ENCODE measurements around the gene MAPK13. TPM values are rescaled to one million over a fixed set of nuclear protein-coding genes. Genes with fewer than 3 reads are reported as not detected.
"Not testable (repeated sequence)": the region's sequence is repeated elsewhere in the genome, so short reads cannot be mapped to it uniquely, and the experiment has no call there.

The MAPK13 gene
- total RNA-seq, 8 experiments from 2014 or later: 0.42 to 6.8 (median 0.90) TPM

DNA sequence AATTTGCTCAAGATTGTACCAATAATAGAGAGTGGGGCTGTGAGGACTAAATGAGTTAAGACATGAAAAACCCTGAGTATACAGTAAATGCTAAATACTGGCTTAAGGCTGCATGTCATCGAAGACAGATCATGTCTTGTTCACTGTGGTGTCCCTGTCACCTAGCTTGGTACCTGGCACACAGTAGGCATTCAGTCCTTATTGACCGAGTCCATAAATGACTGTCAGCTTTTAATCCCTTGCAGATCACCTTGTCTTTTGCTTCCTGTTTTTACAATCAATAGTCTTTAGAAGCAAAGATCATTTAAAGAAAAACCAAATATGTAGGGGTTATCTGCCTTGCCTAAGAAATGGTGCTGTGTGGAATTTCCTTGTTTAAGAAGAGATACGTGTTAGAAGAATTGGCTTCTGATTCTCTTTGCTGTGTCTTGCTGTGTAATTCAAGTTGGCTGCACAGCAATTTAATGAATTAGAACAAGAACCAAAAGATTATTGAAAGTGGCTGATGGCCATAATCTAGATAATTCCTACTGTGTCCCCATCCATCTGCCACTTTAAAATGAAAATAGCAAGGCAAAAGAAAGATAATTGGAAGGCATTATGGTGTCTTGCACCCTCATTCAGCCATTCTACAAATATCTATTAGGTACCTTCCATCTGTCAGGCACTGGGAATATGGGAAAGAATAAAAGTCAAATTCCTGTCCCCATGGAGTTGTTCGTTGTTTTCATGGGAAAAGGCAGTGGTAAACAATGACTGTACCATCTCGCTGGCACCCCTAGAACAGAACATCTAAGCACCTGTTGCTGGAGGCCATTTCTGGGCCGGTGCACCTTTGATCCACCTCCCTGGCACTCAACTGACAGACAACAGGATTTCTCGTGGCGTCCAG lies 12.4 kb upstream of the MAPK13 start:
- Histone ChIP-seq H3K4me1 (replicated peaks in 1 of 2) (peaks cover 4% of the 10 kb centered on the region in 2 donors), H3K4me3 (no peak overlapping the region), H3K27ac (no peak overlapping the region)
- in situ Hi-C loops (cut with MboI; ENCODE audit: low pct_unique_long_range_greater_than_20kb in 2 of 9, low sequenced_read_pairs in 9 of 9, unreplicated experiment in 9 of 9): no loop called here
- no peak for ATAC-seq (replicated peaks in 6 of 8)
- WGBS, 10 experiments: 80 to 100% (median 91%) methylated on average over 1 to 6 of the region's 8 CpGs

DNA sequence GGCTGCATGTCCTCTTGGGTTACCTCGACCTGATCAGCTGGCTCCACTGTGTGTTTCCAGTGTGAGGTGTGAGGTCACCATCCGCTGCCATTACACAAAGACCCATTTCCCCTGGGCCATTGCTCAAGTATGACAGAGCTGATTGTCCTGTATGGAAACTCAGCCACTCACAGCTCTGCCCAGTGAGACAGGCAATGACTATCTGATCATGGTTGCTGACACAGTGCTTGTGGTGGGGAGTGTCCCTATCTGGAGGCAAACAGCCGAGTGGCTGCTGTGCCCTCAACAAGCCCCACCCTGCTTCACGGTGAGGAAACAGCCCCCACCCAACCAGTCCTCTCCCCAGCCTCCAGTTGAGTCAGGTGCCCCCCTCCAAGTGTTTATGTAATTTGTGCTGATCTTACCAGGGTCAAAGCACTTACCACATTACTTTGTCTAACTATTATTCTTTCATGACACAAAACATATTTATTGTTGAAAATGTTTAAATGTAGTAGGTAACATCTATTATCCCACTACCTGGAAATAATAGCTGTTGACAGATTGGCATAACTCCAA lies 11.7 kb upstream of the MAPK13 start:
- Histone ChIP-seq H3K27ac (no peak overlapping the region), H3K4me3 (no peak overlapping the region), H3K4me1 (replicated peaks in 1 of 2) (peaks cover 4% of the 10 kb centered on the region in 2 donors)
- 60 to 90% methylated on average over 1 to 2 of the region's 4 CpGs; no CpG with 5 or more reads in 8 of the 10 experiments for WGBS, 10 experiments
- in situ Hi-C loops (cut with MboI; ENCODE audit: low pct_unique_long_range_greater_than_20kb in 2 of 9, low sequenced_read_pairs in 9 of 9, unreplicated experiment in 9 of 9): no loop called here
- peak in 7 of 8 experiments; percentile 68 to 98 (median 95) for ATAC-seq (replicated peaks in 6 of 8)

DNA sequence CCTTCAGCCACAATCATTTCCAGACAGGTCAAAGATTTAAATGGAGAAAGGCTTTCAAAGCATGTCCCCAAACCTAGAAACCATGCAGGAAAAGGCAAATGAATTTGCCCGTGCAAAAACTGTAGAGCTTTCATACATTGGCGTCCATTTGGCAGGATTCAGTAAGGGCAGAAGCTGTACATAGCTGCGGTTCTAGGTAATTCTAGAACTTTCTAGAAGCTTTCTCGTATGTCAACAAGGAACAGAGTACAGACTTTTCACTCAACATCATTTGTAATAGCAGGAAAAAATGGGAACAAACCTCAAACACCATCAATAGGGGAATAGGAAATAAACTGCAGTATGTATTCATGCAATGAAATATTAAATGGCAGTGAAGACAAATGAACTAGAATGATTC lies 11.1 kb upstream of the MAPK13 start:
- ATAC-seq (replicated peaks in 6 of 8): no peak
- no peak overlapping the region for H3K27ac ChIP-seq

DNA sequence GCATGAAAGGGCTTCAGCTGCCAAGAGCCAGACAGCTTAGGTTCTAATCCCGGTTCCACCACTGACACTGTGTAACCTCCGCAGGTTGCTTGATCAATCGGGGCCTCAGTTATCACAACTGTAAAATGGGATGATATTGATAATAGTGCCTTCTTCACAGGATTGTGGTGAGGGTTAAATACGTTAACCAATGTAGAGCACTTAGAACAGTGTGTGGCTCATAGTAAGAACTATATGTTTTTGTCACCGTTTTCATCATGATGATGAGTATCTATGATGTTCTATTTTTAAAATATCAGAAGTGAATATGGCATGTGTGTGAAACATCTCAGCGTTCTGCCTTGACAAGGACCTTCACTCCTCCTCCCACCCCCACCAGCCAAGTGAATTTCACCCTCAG lies 10.3 kb upstream of the MAPK13 start:
- WGBS, 10 experiments: 68 to 100% (median 97%) methylated on average over 1 to 6 of the region's 6 CpGs
- in situ Hi-C loops (cut with MboI; ENCODE audit: low pct_unique_long_range_greater_than_20kb in 2 of 9, low sequenced_read_pairs in 9 of 9, unreplicated experiment in 9 of 9): loop anchor here in 1 of 9 experiments (10.0 kb wide), 1 partner anchor 245 kb away; no protein-coding TSS in a partner anchor
- Histone ChIP-seq H3K27ac (no peak overlapping the region), H3K4me3 (no peak overlapping the region), H3K4me1 (replicated peaks in 1 of 2) (peaks cover 4% of the 10 kb centered on the region in 2 donors)
- ATAC-seq (replicated peaks in 6 of 8): no peak

More for the DNA sequence above, 11.1 kb upstream of the MAPK13 start:
- in situ Hi-C loops (cut with MboI; ENCODE audit: low pct_unique_long_range_greater_than_20kb in 2 of 9, low sequenced_read_pairs in 9 of 9, unreplicated experiment in 9 of 9): no loop called here
- no peak overlapping the region for H3K4me3 ChIP-seq
- WGBS, 10 experiments: 65 to 97% (median 86%) methylated on average over 2 to 4 of the region's 4 CpGs
- H3K4me1 ChIP-seq (replicated peaks in 1 of 2): peaks cover 4% of the 10 kb centered on the region in 2 donors

GRCh38 chr6:36120539-36120938 lies 9.8 kb upstream of the MAPK13 start:
- no peak for ATAC-seq (replicated peaks in 6 of 8)
- no peak overlapping the region for H3K27ac ChIP-seq
- no peak overlapping the region for H3K4me3 ChIP-seq
- in situ Hi-C loops (cut with MboI; ENCODE audit: low pct_unique_long_range_greater_than_20kb in 2 of 9, low sequenced_read_pairs in 9 of 9, unreplicated experiment in 9 of 9): loop anchor here in 1 of 9 experiments (10.0 kb wide), 1 partner anchor 244 kb away; no protein-coding TSS in a partner anchor
- 0 to 100% (median 75%) methylated on average over 1 to 10 of the region's 10 CpGs; no CpG with 5 or more reads in 3 of the 10 experiments for WGBS, 10 experiments
- H3K4me1 ChIP-seq (replicated peaks in 1 of 2): peaks cover 4% of the 10 kb centered on the region in 2 donors

DNA sequence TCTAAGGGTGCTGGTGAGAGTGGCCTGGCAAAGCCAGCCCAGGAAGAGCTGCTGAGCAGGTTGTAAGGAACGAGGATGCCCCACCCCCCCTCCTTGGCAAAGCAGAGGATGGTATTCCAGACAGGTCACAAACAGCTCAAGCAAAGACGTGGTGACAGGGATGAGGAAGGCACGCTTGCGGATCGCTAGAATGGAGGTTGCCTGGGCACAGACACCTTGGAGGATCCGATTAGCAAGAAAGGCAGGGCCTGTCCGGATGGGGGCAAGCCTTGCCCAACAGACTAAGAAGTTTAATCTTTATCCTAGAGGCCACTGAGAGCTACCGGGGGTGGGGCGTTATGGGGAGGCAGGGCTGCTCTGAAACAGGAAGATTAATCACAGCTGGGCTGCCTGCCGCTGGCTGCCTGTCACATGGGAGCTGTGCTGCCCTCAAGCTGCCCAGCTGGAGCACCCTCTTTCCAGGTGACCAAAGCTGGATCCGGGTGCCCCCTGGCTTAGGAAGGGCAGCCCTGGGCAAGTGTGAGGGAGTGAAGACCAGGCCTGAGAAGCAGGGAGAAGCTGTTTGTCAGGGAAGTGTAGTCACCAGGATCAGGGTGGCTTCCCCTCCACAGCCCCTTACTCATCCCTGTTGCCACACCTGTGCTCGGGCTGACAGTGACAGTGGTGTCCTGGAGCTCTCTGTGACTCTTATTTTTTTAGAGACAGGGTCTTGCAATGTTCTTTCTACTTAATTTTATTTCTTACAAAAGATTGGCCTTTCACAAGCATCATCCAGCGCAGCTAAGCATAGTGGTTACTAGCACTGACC lies 9.1 kb upstream of the MAPK13 start:
- H3K4me1 ChIP-seq (replicated peaks in 1 of 2): peaks cover 4% of the 10 kb centered on the region in 2 donors
- no peak overlapping the region for H3K4me3 ChIP-seq
- WGBS, 10 experiments: 21 to 80% (median 52%) methylated on average over 1 to 5 of the region's 13 CpGs; no CpG with 5 or more reads in 3 of the 10 experiments
- ATAC-seq (replicated peaks in 6 of 8): peak in 3 of 8 experiments; percentile 28 to 59 (median 49)
- in situ Hi-C loops (cut with MboI; ENCODE audit: low pct_unique_long_range_greater_than_20kb in 2 of 9, low sequenced_read_pairs in 9 of 9, unreplicated experiment in 9 of 9): loop anchor here in 1 of 9 experiments (10.0 kb wide), 1 partner anchor 244 kb away; no protein-coding TSS in a partner anchor
- no peak overlapping the region for H3K27ac ChIP-seq

GRCh38 chr6:36121787-36122494 lies 8.4 kb upstream of the MAPK13 start:
- Histone ChIP-seq H3K4me3 (no peak overlapping the region), H3K27ac (no peak overlapping the region), H3K4me1 (replicated peaks in 1 of 2) (peaks cover 4% of the 10 kb centered on the region in 2 donors)
- WGBS, 10 experiments: 71 to 100% (median 90%) methylated on average over 1 to 2 of the region's 4 CpGs; no CpG with 5 or more reads in 5 of the 10 experiments
- in situ Hi-C loops (cut with MboI; ENCODE audit: low pct_unique_long_range_greater_than_20kb in 2 of 9, low sequenced_read_pairs in 9 of 9, unreplicated experiment in 9 of 9): loop anchor here in 1 of 9 experiments (10.0 kb wide), 1 partner anchor 243 kb away; no protein-coding TSS in a partner anchor
- ATAC-seq (replicated peaks in 6 of 8): no peak

DNA sequence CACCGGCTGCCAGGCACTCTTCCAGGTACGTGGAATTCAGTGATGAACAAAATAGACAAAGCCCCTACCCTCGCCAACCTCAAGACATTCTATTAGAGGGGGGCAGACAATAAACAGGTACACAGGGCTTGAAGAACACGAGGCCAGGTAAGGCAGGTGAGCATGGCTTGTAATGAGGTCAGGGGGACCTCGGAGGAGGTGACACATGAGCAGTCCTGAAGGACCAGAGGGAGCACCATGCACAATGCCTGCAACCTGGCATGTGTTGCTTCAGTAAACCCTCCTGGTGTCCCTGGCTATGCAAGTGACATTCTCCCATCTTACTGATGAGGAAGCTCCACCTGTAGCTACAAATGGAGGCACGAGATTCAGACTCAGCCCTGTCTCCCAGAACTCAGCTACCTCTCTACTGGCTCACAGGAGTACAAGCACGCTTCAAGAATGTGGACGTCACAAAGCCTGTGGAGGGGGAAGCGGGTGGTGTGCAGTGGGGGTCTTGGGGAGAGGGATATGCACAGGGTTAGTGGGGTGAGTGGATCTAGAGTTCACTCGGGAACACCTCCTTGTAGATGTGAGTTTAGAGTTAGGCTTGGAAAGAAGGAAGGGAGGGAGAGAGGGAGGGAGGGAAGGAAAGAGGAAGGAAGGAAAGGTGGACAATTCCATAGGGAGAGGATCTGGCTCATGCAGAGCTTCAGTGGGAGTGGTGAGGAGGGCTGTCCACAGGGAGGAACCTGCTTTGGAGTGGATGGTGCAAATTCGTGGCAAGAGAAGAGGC lies 7.6 kb upstream of the MAPK13 start:
- ATAC-seq (replicated peaks in 6 of 8): no peak
- Histone ChIP-seq H3K27ac (no peak overlapping the region), H3K4me3 (no peak overlapping the region), H3K4me1 (replicated peaks in 1 of 2) (peaks cover 4% of the 10 kb centered on the region in 2 donors)
- in situ Hi-C loops (cut with MboI; ENCODE audit: low pct_unique_long_range_greater_than_20kb in 2 of 9, low sequenced_read_pairs in 9 of 9, unreplicated experiment in 9 of 9): loop anchor here in 1 of 9 experiments (10.0 kb wide), 1 partner anchor 242 kb away; no protein-coding TSS in a partner anchor
- WGBS, 10 experiments: 20 to 100% (median 71%) methylated on average over 1 to 8 of the region's 11 CpGs; no CpG with 5 or more reads in 3 of the 10 experiments

DNA sequence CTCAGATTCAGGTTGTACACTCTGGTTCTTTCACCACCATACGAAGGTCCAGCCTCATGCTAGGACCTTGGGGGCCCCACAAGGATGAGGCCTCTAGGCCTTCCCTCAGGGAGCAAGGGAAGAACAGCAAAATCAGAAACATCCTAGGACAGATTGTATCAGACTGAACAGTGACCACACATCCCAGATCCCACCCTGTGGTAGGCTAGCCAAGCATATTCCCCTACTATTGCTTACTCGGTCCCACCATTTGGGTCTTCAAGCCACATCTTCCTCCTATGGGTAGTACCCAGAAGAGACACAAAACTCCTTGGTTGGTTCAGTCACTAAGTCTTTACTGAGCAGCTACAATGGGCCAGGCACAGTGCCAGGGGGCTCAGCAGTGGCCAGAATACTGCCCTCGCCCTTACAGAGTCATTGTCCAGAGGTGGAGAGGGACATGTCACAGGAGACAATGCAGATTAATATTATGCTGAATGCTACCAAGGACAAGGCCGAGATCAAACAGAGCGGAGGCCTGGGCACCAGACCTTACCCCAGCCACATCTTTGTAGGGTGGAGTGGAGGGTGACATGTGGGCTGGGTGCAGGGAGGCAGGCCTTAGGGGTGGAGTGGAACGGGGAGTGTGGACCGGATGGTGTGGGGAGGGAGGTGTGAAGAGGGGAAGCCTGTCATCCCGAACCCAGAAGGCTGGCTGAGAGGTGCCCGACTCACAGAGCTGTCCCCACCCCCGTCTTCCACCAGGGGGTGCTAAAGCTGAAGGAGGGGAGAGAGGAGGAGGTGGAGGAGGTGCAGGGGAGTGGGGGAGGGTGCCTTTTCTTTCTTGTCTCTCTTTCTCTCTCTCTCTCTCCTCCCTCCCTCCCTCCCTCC lies 6.8 kb upstream of the MAPK13 start:
- peaks cover 0 to 2% of the 10 kb centered on the region in 2 donors for H3K4me1 ChIP-seq (replicated peaks in 1 of 2)
- WGBS, 10 experiments: 59 to 96% (median 70%) methylated on average over 1 to 4 of the region's 10 CpGs; no CpG with 5 or more reads in 6 of the 10 experiments
- peak; percentile 76 to 93 (median 77) for ATAC-seq (replicated peaks in 6 of 8)
- in situ Hi-C loops (cut with MboI; ENCODE audit: low pct_unique_long_range_greater_than_20kb in 2 of 9, low sequenced_read_pairs in 9 of 9, unreplicated experiment in 9 of 9): loop anchor here in 1 of 9 experiments (10.0 kb wide), 1 partner anchor 241 kb away; no protein-coding TSS in a partner anchor
- H3K4me3 ChIP-seq: no peak overlapping the region
- no peak overlapping the region for H3K27ac ChIP-seq

DNA sequence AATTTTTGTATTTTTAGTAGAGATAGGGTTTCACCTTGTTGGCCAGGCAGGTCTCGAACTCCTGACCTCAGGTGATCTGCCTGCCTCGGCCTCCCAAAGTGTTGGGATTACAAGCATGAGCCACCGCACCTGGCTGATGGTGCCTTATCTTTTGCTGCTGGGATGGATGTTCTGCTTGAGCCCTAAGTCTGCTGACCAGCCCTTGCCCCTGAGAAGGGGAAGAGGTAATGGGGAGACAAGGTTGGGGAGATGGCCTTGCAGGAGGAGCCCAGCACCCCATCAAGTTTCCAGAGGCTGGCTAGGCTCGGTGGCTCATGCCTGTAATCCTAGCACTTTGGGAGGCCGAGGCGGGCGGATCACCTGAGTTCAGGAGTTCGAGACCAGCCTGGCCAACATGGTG lies 6.0 kb upstream of the MAPK13 start:
- not testable (repeated sequence) for H3K27ac ChIP-seq; H3K4me3 ChIP-seq; H3K4me1 ChIP-seq (replicated peaks in 1 of 2); ATAC-seq (replicated peaks in 6 of 8)
- in situ Hi-C loops (cut with MboI; ENCODE audit: low pct_unique_long_range_greater_than_20kb in 2 of 9, low sequenced_read_pairs in 9 of 9, unreplicated experiment in 9 of 9): loop anchor here in 1 of 9 experiments (10.0 kb wide), 1 partner anchor 240 kb away; no protein-coding TSS in a partner anchor
- 87 to 100% (median 97%) methylated on average over 1 to 6 of the region's 8 CpGs; no CpG with 5 or more reads in 6 of the 10 experiments for WGBS, 10 experiments

Data from motor neuron (in vitro differentiated cells).